NT2/D1 (cell line): ENCODE results near the gene TPP1.

Source experiments
- SUZ12 ChIP-seq: IDR thresholded peaks from 2 replicates; pipeline ENCODE4 v1.6.1; 2011; ENCODE audit not compliant: insufficient read length, insufficient read depth; ENCODE audit errors: extremely low read depth
- YY1 ChIP-seq: IDR thresholded peaks from 2 replicates; pipeline ENCODE4 v1.6.1; 2011; ENCODE audit not compliant: insufficient read length, insufficient read depth
- ZNF274 ChIP-seq: IDR thresholded peaks from 2 replicates; pipeline ENCODE4 v1.6.1; 2011; ENCODE audit warnings: mild to moderate bottlenecking, low read depth, low read length

DNA sequence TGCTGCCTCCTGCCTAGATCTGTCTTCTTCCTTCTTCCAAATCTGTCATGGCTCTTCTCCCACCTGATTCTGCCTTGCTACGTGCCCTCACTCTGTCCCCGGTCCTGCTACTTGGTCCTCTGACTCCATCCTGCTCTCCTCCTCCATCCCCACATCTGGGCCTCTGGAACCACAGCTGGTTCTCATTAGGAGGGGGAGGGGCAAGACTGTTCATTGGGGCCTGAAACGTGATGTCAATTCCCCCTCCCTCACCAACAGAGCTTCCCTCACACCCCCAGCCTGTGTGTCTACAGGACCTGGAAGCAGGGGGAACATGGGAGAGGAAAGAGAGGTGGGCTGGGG is 27.3 kb upstream of the TPP1 start:
- TF ChIP-seq ZNF274 (no peak), YY1 (no peak), SUZ12 (no peak)
